ENCODE results near the gene ELOVL7.
"Not testable (repeated sequence)": the region's sequence is repeated elsewhere in the genome, so short reads cannot be mapped to it uniquely, and the experiment has no call there.

The ELOVL7 gene

DNA sequence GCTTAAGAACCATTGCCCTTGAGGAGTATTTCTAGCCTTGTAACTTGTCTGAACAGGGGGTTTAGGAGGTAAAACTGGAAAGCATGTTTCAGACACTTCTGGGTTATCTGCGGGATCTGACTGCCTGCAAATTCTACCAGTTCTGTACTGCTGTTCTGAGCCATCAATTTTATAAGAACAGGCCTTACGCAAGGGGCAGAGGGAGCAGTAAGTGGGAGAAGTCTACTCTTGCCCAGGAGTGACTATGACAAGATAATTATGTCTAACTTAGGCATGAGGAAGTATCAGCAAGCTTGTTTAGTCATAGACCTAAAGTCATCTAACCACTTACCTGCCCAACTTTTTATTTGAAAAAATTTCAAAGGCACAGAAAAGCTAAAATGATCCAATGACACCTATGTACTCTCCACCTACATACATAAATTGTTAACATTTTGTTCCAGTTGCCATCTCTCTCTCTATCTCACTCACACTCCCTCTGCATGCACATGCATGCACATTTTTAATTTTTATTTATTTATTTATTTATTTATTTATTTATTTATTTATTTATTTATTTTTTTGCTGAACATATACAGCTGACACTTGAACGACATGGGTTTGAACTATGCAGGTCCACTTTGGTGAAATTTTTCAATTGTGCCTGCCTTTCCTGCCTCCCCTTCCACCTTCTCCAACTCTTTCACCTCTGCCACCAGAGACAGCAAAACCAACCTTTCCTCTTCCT lies 125.7 kb downstream of the ELOVL7 start:
- Histone ChIP-seq H3K36me3 (ENCODE audit: insufficient read depth, low read length) (no peaks in the 10 kb centered on the region), H4K20me1 (ENCODE audit: insufficient read depth, low read length) (no peaks in the 10 kb centered on the region), H3K79me2 (ENCODE audit: insufficient read depth, low read length) (no peaks in the 10 kb centered on the region), H3K9me2 (ENCODE audit: low read depth, low read length) (no peaks in the 10 kb centered on the region), H2AFZ (ENCODE audit: low read length) (no peak overlapping the region), H3K27ac (ENCODE audit: low read depth, low read length, poor library complexity, severe bottlenecking) (no peak overlapping the region), H3F3A (ENCODE audit: insufficient read depth, low read length) (no peaks in the 10 kb centered on the region), H3K9ac (ENCODE audit: low read length) (no peak overlapping the region), H3K4me3 (ENCODE audit: low read depth, low read length, poor library complexity, severe bottlenecking) (no peak overlapping the region), H3K27me3 (ENCODE audit: insufficient read depth, low read length) (no peaks in the 10 kb centered on the region), H3K9me3 (ENCODE audit: low read length) (no peaks in the 10 kb centered on the region), H3K4me1 (ENCODE audit: insufficient read depth, low read length, severe bottlenecking) (no peaks in the 10 kb centered on the region), H3K4me2 (ENCODE audit: low read length) (no peak overlapping the region)
- TF ChIP-seq EZH2 (IDR thresholded peaks at IDR 0.05; ENCODE audit: borderline replicate concordance, low read length), result no peak
- TF ChIP-seq, protein P1, sequence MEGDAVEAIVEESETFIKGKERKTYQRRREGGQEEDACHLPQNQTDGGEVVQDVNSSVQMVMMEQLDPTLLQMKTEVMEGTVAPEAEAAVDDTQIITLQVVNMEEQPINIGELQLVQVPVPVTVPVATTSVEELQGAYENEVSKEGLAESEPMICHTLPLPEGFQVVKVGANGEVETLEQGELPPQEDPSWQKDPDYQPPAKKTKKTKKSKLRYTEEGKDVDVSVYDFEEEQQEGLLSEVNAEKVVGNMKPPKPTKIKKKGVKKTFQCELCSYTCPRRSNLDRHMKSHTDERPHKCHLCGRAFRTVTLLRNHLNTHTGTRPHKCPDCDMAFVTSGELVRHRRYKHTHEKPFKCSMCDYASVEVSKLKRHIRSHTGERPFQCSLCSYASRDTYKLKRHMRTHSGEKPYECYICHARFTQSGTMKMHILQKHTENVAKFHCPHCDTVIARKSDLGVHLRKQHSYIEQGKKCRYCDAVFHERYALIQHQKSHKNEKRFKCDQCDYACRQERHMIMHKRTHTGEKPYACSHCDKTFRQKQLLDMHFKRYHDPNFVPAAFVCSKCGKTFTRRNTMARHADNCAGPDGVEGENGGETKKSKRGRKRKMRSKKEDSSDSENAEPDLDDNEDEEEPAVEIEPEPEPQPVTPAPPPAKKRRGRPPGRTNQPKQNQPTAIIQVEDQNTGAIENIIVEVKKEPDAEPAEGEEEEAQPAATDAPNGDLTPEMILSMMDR (IDR thresholded peaks at IDR 0.05; ENCODE audit: low read length), result no peak

DNA sequence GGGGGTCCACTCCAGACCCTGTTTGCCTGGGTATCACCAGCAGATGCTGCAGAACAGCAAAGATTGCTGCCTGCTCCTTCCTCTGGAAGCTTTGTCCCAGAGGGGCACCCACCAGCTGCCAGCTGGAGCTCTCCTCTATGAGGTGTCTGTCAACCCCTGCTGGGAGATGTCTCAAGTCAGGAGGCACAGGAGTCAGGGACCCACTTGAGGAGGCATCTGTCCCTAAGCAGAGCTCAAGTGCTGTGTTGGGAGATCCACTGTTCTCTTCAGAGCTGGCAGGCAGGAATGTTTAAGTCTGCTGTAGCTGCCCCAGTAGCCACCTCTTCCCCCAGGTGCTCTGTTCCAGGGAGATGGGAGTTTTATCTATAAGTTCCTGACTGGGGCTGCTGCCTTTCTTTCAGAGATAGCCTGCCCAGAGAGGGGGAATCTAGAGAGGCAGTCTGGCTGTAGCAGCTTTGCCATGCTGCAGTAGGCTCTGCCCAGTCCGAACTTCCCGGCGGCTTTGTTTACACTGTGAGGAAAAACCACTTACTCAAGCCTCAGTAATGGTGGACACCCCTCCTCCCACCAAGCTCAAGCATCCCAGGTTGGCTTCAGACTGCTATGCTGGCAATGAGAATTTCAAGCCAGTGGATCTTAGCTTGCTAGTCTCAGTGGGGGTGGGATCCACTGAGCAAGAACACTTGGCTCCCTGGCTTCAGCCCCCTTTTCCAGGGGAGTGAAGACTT lies 128.7 kb downstream of the ELOVL7 start:
- not testable (repeated sequence) for H3K4me3 ChIP-seq (ENCODE audit: low read depth, low read length, poor library complexity, severe bottlenecking); H4K20me1 ChIP-seq (ENCODE audit: insufficient read depth, low read length); H3K4me2 ChIP-seq (ENCODE audit: low read length); H3K36me3 ChIP-seq (ENCODE audit: insufficient read depth, low read length); H3K9ac ChIP-seq (ENCODE audit: low read length); H3K4me1 ChIP-seq (ENCODE audit: insufficient read depth, low read length, severe bottlenecking); H3K27me3 ChIP-seq (ENCODE audit: insufficient read depth, low read length); H3F3A ChIP-seq (ENCODE audit: insufficient read depth, low read length); H3K9me2 ChIP-seq (ENCODE audit: low read depth, low read length); H2AFZ ChIP-seq (ENCODE audit: low read length); H3K9me3 ChIP-seq (ENCODE audit: low read length); H3K79me2 ChIP-seq (ENCODE audit: insufficient read depth, low read length); H3K27ac ChIP-seq (ENCODE audit: low read depth, low read length, poor library complexity, severe bottlenecking)

- H3K9me3 ChIP-seq (ENCODE audit: low read length), result no peaks in the 10 kb centered on the region
- no peaks in the 10 kb centered on the region for H3K9me2 ChIP-seq (ENCODE audit: low read depth, low read length)
- H3K79me2 ChIP-seq (ENCODE audit: insufficient read depth, low read length), result no peaks in the 10 kb centered on the region
- H2AFZ ChIP-seq (ENCODE audit: low read length), result no peak overlapping the region
- no peaks in the 10 kb centered on the region for H3K27me3 ChIP-seq (ENCODE audit: insufficient read depth, low read length)
- H4K20me1 ChIP-seq (ENCODE audit: insufficient read depth, low read length), result no peaks in the 10 kb centered on the region
- TF ChIP-seq, protein P1 (IDR thresholded peaks at IDR 0.05; ENCODE audit: low read length), result no peak
- TF ChIP-seq EZH2 (IDR thresholded peaks at IDR 0.05; ENCODE audit: borderline replicate concordance, low read length), result no peak
- H3K9ac ChIP-seq (ENCODE audit: low read length), result no peak overlapping the region
- no peaks in the 10 kb centered on the region for H3K36me3 ChIP-seq (ENCODE audit: insufficient read depth, low read length)
- H3K4me3 ChIP-seq (ENCODE audit: low read depth, low read length, poor library complexity, severe bottlenecking), result no peak overlapping the region
- H3K4me1 ChIP-seq (ENCODE audit: insufficient read depth, low read length, severe bottlenecking), result no peaks in the 10 kb centered on the region
- no peaks in the 10 kb centered on the region for H3F3A ChIP-seq (ENCODE audit: insufficient read depth, low read length)
- no peak overlapping the region for H3K4me2 ChIP-seq (ENCODE audit: low read length)
- H3K27ac ChIP-seq (ENCODE audit: low read depth, low read length, poor library complexity, severe bottlenecking), result no peak overlapping the region
Observed at GRCh38 chr5:60712950-60713349, 131.1 kb downstream of the ELOVL7 start.

DNA sequence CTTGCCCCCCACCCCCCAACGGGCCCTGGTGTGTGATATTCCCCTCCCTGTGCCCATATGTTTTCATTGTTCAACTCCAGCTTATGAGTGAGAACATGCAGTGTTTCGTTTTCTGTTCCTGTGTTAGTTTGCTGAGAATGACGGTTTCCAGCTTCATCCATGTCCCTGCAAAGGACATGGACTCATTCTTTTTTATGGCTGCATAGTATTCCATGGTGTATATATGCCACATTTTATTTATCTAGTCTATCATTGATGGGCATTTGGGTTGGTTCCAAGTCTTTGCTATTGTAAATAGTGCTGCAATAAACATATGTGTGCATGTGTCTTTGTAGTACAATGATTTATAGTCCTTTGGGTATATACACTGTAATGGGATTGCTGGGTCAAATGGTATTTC lies 132.2 kb downstream of the ELOVL7 start:
- not testable (repeated sequence) for H2AFZ ChIP-seq (ENCODE audit: low read length); H3K4me1 ChIP-seq (ENCODE audit: insufficient read depth, low read length, severe bottlenecking); H3K27ac ChIP-seq (ENCODE audit: low read depth, low read length, poor library complexity, severe bottlenecking); H3K36me3 ChIP-seq (ENCODE audit: insufficient read depth, low read length); H3K9me3 ChIP-seq (ENCODE audit: low read length); H4K20me1 ChIP-seq (ENCODE audit: insufficient read depth, low read length); H3K27me3 ChIP-seq (ENCODE audit: insufficient read depth, low read length); H3F3A ChIP-seq (ENCODE audit: insufficient read depth, low read length); H3K4me3 ChIP-seq (ENCODE audit: low read depth, low read length, poor library complexity, severe bottlenecking); H3K9ac ChIP-seq (ENCODE audit: low read length); H3K79me2 ChIP-seq (ENCODE audit: insufficient read depth, low read length); H3K9me2 ChIP-seq (ENCODE audit: low read depth, low read length); H3K4me2 ChIP-seq (ENCODE audit: low read length)

All from OCI-LY1 (cell line).